Panc1 (cell line): ENCODE measurements around the gene CNPY3. TPM values are rescaled to one million over a fixed set of nuclear protein-coding genes. Genes with fewer than 3 reads are reported as not detected.

ENCODE experiments used
- ATAC-seq: fragments of 200-7000 bp; cut with Tn5 transposase; 2 replicates; pipeline ENCODE4 v1.9.1; 2020; ENCODE audit warnings: mild to moderate bottlenecking, moderate library complexity
- BruUV-seq: library from RNA; stranded (reverse); fragments of 400-500 nt; replicated peaks from 2 replicates; lab custom pipeline; 2021; lab: Mats Ljungman, UMichigan
- CTCF ChIA-PET: fragments of 300-600 bp; sonication (Branson Sonifier 250); formaldehyde crosslinking; loops from one replicate; lab custom pipeline; 2022; ENCODE audit warnings: antibody characterized with exemption; lab: Charles Lee
- POLR2A ChIA-PET: fragments of 300-600 bp; sonication (Branson Sonifier 250); formaldehyde crosslinking; loops from one replicate; lab custom pipeline; 2022; ENCODE audit warnings: antibody characterized with exemption; lab: Charles Lee
- DNase-seq: peaks from one replicate; pipeline ENCODE4 v3.0.0-alpha.2; 2010; ENCODE audit warnings: low read depth, low spot score
- H3K27ac ChIP-seq: 2 replicates; pipeline ENCODE4 v1.5.1; 2011; ENCODE audit warnings: mild to moderate bottlenecking, low read length, inconsistent platforms
- H3K27me3 ChIP-seq: fragments of 200-500 bp; sonication (Bioruptor generic); 2 replicates; pipeline ENCODE4 v1.6.0; 2014; ENCODE audit warnings: low read length, inconsistent platforms; ENCODE audit not compliant: control insufficient read depth, insufficient read depth
- H3K36me3 ChIP-seq: fragments of 200-500 bp; sonication (Bioruptor generic); 2 replicates; pipeline ENCODE4 v1.5.1; 2014; ENCODE audit warnings: inconsistent platforms, mild to moderate bottlenecking, low read length, moderate library complexity; ENCODE audit not compliant: control insufficient read depth, insufficient read depth
- H3K4me1 ChIP-seq: 2 replicates; pipeline ENCODE4 v1.5.1; 2011; ENCODE audit warnings: inconsistent platforms, mild to moderate bottlenecking, low read length, moderate library complexity; ENCODE audit not compliant: control insufficient read depth, insufficient read depth
- H3K4me3 ChIP-seq, 2 experiments: 2 replicates each; pipeline ENCODE4 v1.5.1; 2011 to 2012; ENCODE audit warnings: low read depth in 2 of 2, low read length in 2 of 2, mild to moderate bottlenecking in 2 of 2, inconsistent platforms in 1 of 2, moderate library complexity in 1 of 2
- H3K9me3 ChIP-seq: fragments of 200-500 bp; sonication (Bioruptor generic); 2 replicates; pipeline ENCODE4 v1.5.1; 2014; ENCODE audit warnings: low read depth, mild to moderate bottlenecking, inconsistent platforms, low read length, moderate library complexity; ENCODE audit not compliant: control insufficient read depth, insufficient read depth
- CTCF ChIP-seq: fragments of 450-650 bp; IDR thresholded peaks from 2 replicates; pipeline ENCODE4 v1.5.1; 2017; ENCODE audit warnings: mild to moderate bottlenecking
- POLR2AphosphoS5 ChIP-seq: IDR thresholded peaks from 2 replicates; pipeline ENCODE4 v1.6.1; 2012; ENCODE audit warnings: mild to moderate bottlenecking, low read depth, low read length, moderate library complexity
- REST ChIP-seq, 2 experiments: IDR thresholded peaks; 2 replicates each; pipeline ENCODE4 v1.6.1; 2011 to 2012; ENCODE audit warnings: low read depth in 2 of 2, control low read depth in 1 of 2, low read length in 1 of 2, mild to moderate bottlenecking in 1 of 2, moderate library complexity in 1 of 2; ENCODE audit not compliant: insufficient read depth in 1 of 2
- SIN3A ChIP-seq: IDR thresholded peaks from 2 replicates; pipeline ENCODE4 v1.6.1; 2012; ENCODE audit warnings: low read depth, mild to moderate bottlenecking, low read length, moderate library complexity, borderline replicate concordance; ENCODE audit not compliant: insufficient read depth
- TCF7L2 ChIP-seq: IDR thresholded peaks from 2 replicates; pipeline ENCODE4 v1.6.1; 2011; ENCODE audit warnings: mild to moderate bottlenecking, low read depth, low read length, inconsistent platforms
- in situ Hi-C: cut with HindIII; loops from 2 replicates; pipeline ENCODE4 v1.10.0; 2016; ENCODE audit warnings: low sequenced_read_pairs, low pct_unique_long_range_greater_than_20kb
- intact Hi-C: fragments of 100-400 bp; cut with micrococcal nuclease; formaldehyde crosslinking; loops from one replicate; pipeline ENCODE4 v1.10.0; 2022; ENCODE audit not compliant: unreplicated experiment
- total RNA-seq: library from RNA; stranded (reverse); gene quantifications from one replicate; pipeline ENCODE4 v1.2.1, GENCODE V29; 2021; ENCODE audit not compliant: unreplicated experiment

CNPY3 gene
- total RNA-seq, 1 experiment from 2014 or later: 72.8 TPM

GRCh38 chr6:42969934-42970333, 40.7 kb downstream of the CNPY3 start:
- H3K27ac ChIP-seq: no peak overlapping the region
- H3K4me1 ChIP-seq: peaks cover 6% of the 10 kb centered on the region
- intact Hi-C loops: loop anchor here (10.0 kb wide), 1 partner anchor 65 kb away; no protein-coding TSS in a partner anchor
- H3K36me3 ChIP-seq: peaks cover 3% of the 10 kb centered on the region; the same call in 1 of the 2 replicates
- no peaks in the 10 kb centered on the region for H3K27me3 ChIP-seq
- in situ Hi-C loops: no loop called here
- TF ChIP-seq POLR2AphosphoS5 (no peak), REST (IDR thresholded peaks at IDR 0.05; ENCODE audit: insufficient read depth in 1 of 2, low read depth in 2 of 2, low read length in 1 of 2) (no peak)
- no peak for ATAC-seq
- no peak for DNase-seq
- POLR2A ChIA-PET: no interaction called here
- H3K9me3 ChIP-seq: no peaks in the 10 kb centered on the region
- BruUV-seq: no TSS peak
- CTCF ChIA-PET: no interaction called here
- no peak overlapping the region for H3K4me3 ChIP-seq

GRCh38 chr6:42970871-42971612, 41.8 kb downstream of the CNPY3 start:
- ChIA-PET CTCF (interaction anchor here (0.8 kb wide), 1 partner anchor 52 kb away, joined by 5 read pairs; no protein-coding TSS in a partner anchor), POLR2A (interaction anchor here (0.8 kb wide), 1 partner anchor 9 kb away, joined by 4 read pairs; no protein-coding TSS in a partner anchor)
- H3K27ac ChIP-seq: 0 out of 2 replicates have a peak overlapping the region, but pooled peaks have one; percentile 7
- H3K4me3 ChIP-seq: no peak overlapping the region
- BruUV-seq: no TSS peak
- no peaks in the 10 kb centered on the region for H3K9me3 ChIP-seq
- in situ Hi-C loops: no loop called here
- no peak for TF ChIP-seq POLR2AphosphoS5
- no peak for TF ChIP-seq REST (IDR thresholded peaks at IDR 0.05; ENCODE audit: insufficient read depth in 1 of 2, low read depth in 2 of 2, low read length in 1 of 2)
- TF ChIP-seq TCF7L2: no peak
- no peak for TF ChIP-seq SIN3A
- no peak for TF ChIP-seq CTCF
- DNase-seq (no peak), ATAC-seq (peak; percentile 45)
- no peaks in the 10 kb centered on the region for H3K36me3 ChIP-seq
- intact Hi-C loops: no loop called here
- peaks cover 6% of the 10 kb centered on the region for H3K4me1 ChIP-seq
- no peaks in the 10 kb centered on the region for H3K27me3 ChIP-seq
